GM12801 (cell line): ENCODE results near the gene HMGCLL1.

Source experiments
- CTCF ChIP-seq: IDR thresholded peaks from one replicate; pipeline ENCODE4 v1.5.1; 2011; ENCODE audit warnings: control low read depth; ENCODE audit not compliant: insufficient read length; ENCODE audit errors: extremely low read depth

The HMGCLL1 gene

GRCh38 chr6:55584654-55585354 is 5.8 kb upstream of the HMGCLL1 start:
- TF ChIP-seq CTCF, result no peak

- TF ChIP-seq CTCF, result no peak
Measured at GRCh38 chr6:55576811-55577210, 2.2 kb downstream of the HMGCLL1 start.

- no peak for TF ChIP-seq CTCF
Measured at GRCh38 chr6:55574556-55574955, 4.4 kb downstream of the HMGCLL1 start.

- TF ChIP-seq CTCF, result no peak
Measured at GRCh38 chr6:55569638-55570037, 9.4 kb downstream of the HMGCLL1 start.

GRCh38 chr6:55568808-55569439 is 10.1 kb downstream of the HMGCLL1 start:
- no peak for TF ChIP-seq CTCF

GRCh38 chr6:55567558-55567957 is 11.4 kb downstream of the HMGCLL1 start:
- no peak for TF ChIP-seq CTCF

- TF ChIP-seq CTCF, result no peak
Measured at GRCh38 chr6:55566036-55566710, 12.8 kb downstream of the HMGCLL1 start.
